Activated CD8-positive, alpha-beta memory T cell treated with anti-CD3 and anti-CD28 coated beads for 48 hours (primary cell): ENCODE results near the gene CCDC201.

Experiments
- DNase-seq, 3 experiments: peaks; one replicate each; pipeline ENCODE4 v3.0.0-alpha.2; 2020; ENCODE audit warnings: low read depth in 2 of 3, low spot score in 2 of 3

Gene CCDC201

GRCh38 chr7:45893374-45893995 is 20.6 kb upstream of the CCDC201 start:
- DNase-seq = no peak

GRCh38 chr7:45892407-45893035 is 19.6 kb upstream of the CCDC201 start:
- no peak for DNase-seq

GRCh38 chr7:45891462-45892402 is 18.9 kb upstream of the CCDC201 start:
- no peak for DNase-seq

- no peak for DNase-seq
Observed at GRCh38 chr7:45890902-45891461, 18.1 kb upstream of the CCDC201 start.

- DNase-seq = no peak
Observed at GRCh38 chr7:45890125-45890901, 17.4 kb upstream of the CCDC201 start.

GRCh38 chr7:45889367-45890067 is 16.6 kb upstream of the CCDC201 start:
- DNase-seq = no peak

GRCh38 chr7:45888993-45889366 is 16.1 kb upstream of the CCDC201 start:
- no peak for DNase-seq

- DNase-seq = no peak
Observed at GRCh38 chr7:45888185-45888992, 15.5 kb upstream of the CCDC201 start, which contains the start of gene IGFBP1. TSS of gene IGFBP1 (plus strand) at chr7:45888488. CDS start at chr7:45888653, 165 bp downstream.

- DNase-seq = no peak
Observed at GRCh38 chr7:45886931-45887667, 14.2 kb upstream of the CCDC201 start.

- DNase-seq = no peak
Observed at GRCh38 chr7:45885264-45885882, 12.5 kb upstream of the CCDC201 start.

- no peak for DNase-seq
Observed at GRCh38 chr7:45884136-45884535, 11.3 kb upstream of the CCDC201 start.

GRCh38 chr7:45882465-45882810 is 9.6 kb upstream of the CCDC201 start:
- no peak for DNase-seq

- DNase-seq = no peak
Observed at GRCh38 chr7:45881759-45882464, 9.0 kb upstream of the CCDC201 start.

- DNase-seq = no peak
Observed at GRCh38 chr7:45881280-45881758, 8.4 kb upstream of the CCDC201 start.

GRCh38 chr7:45880433-45880860 is 7.6 kb upstream of the CCDC201 start:
- no peak for DNase-seq

- DNase-seq = no peak
Observed at GRCh38 chr7:45878457-45879144, 5.7 kb upstream of the CCDC201 start.

- DNase-seq = no peak
Observed at GRCh38 chr7:45876519-45876918, 3.6 kb upstream of the CCDC201 start.
